H1 (cell line): Measurements from ENCODE around the gene ST6GALNAC4. TPM values are rescaled to one million over a fixed set of nuclear protein-coding genes. Genes with fewer than 3 reads are reported as not detected.

Experiments
- CTCF ChIA-PET: fragments of 300-600 bp; sonication (Branson Sonifier 250); formaldehyde crosslinking; loops from one replicate; lab custom pipeline; 2021; ENCODE audit not compliant: partially characterized antibody; lab: Charles Lee
- POLR2A ChIA-PET: fragments of 300-600 bp; sonication (Branson Sonifier 250); formaldehyde crosslinking; loops from one replicate; lab custom pipeline; 2021; ENCODE audit warnings: inconsistent platforms; ENCODE audit not compliant: partially characterized antibody; lab: Charles Lee
- DNase-seq, 2 experiments: peaks; one replicate each; pipeline versions ENCODE4 v3.0.0 to v3.0.0-alpha.2; 2010 to 2022; ENCODE audit warnings: low spot score in 2 of 2, low read depth in 1 of 2, mixed read lengths in 1 of 2
- FAIRE-seq: peaks from 2 replicates; lab custom pipeline; 2011; peaks lifted over from hg19 to GRCh38; lab: Jason Lieb, UNC
- H2AFZ ChIP-seq: 2 replicates; pipeline ENCODE4 v1.8.1; 2012; ENCODE audit warnings: low read length, inconsistent platforms
- H2AK5ac ChIP-seq: 2 replicates; pipeline ENCODE4 v1.6.1; 2013; ENCODE audit warnings: low read depth, low read length
- H2BK120ac ChIP-seq: replicated peaks from 2 replicates; pipeline ENCODE3; 2013; ENCODE audit warnings: low read depth, low read length, inconsistent platforms
- H2BK12ac ChIP-seq: 2 replicates; pipeline ENCODE4 v1.6.1; 2013; ENCODE audit warnings: low read depth, low read length
- H2BK15ac ChIP-seq: 2 replicates; pipeline ENCODE4 v1.6.1; 2013; ENCODE audit warnings: low read length
- H2BK20ac ChIP-seq: 2 replicates; pipeline ENCODE4 v1.6.1; 2013; ENCODE audit warnings: low read length
- H2BK5ac ChIP-seq: 2 replicates; pipeline ENCODE4 v1.6.1; 2013; ENCODE audit warnings: low read depth, low read length
- H3K14ac ChIP-seq: 2 replicates; pipeline ENCODE4 v1.6.1; 2013; ENCODE audit warnings: inconsistent platforms; ENCODE audit not compliant: insufficient read length
- H3K18ac ChIP-seq: 2 replicates; pipeline ENCODE4 v1.6.1; 2013; ENCODE audit warnings: low read length; ENCODE audit errors: extremely low read depth
- H3K23ac ChIP-seq: 2 replicates; pipeline ENCODE4 v1.6.1; 2013; ENCODE audit warnings: inconsistent platforms; ENCODE audit not compliant: insufficient read length
- H3K23me2 ChIP-seq: 2 replicates; pipeline ENCODE4 v1.6.1; 2013; ENCODE audit warnings: low read depth, low read length
- H3K27ac ChIP-seq: 2 replicates; pipeline ENCODE4 v1.6.1; 2011; ENCODE audit warnings: low read depth, low read length, inconsistent platforms
- H3K27me3 ChIP-seq, 4 experiments: replicated peaks in 1 of 4; 1 replicate in 1 of 4; 2 replicates in 3 of 4; pipeline versions ENCODE4 v1.6.1 to v1.8.1; 2011 to 2013; ENCODE audit warnings: low read length in 3 of 4, mild to moderate bottlenecking in 3 of 4, inconsistent platforms in 2 of 4, mixed read lengths in 2 of 4, moderate library complexity in 1 of 4; ENCODE audit not compliant: control insufficient read depth in 3 of 4, insufficient read depth in 3 of 4; ENCODE audit errors: extremely low read depth in 1 of 4
- H3K36me3 ChIP-seq, 4 experiments: 2 replicates each; pipeline versions ENCODE4 v1.6.1 to v1.8.1; 2011 to 2013; ENCODE audit warnings: mild to moderate bottlenecking in 4 of 4, low read length in 3 of 4, moderate library complexity in 2 of 4, control low read depth in 1 of 4, inconsistent platforms in 1 of 4; ENCODE audit not compliant: insufficient read depth in 4 of 4, control insufficient read depth in 2 of 4
- H3K4ac ChIP-seq: replicated peaks from 2 replicates; pipeline ENCODE3; 2013; ENCODE audit warnings: low read length, low read depth, mixed read lengths, inconsistent platforms; ENCODE audit not compliant: insufficient read length
- H3K4me1 ChIP-seq, 4 experiments: replicated peaks in 1 of 4; 1 replicate in 1 of 4; 2 replicates in 3 of 4; pipeline versions ENCODE4 v1.6.1 to v1.8.1; 2011 to 2013; ENCODE audit warnings: low read length in 3 of 4, inconsistent platforms in 2 of 4, mixed read lengths in 1 of 4; ENCODE audit not compliant: insufficient read depth in 4 of 4, control insufficient read depth in 3 of 4
- H3K4me2 ChIP-seq, 2 experiments: 2 replicates each; pipeline versions ENCODE4 v1.6.1 to v1.8.1; 2011 to 2013; ENCODE audit warnings: low read depth in 2 of 2, low read length in 2 of 2, control low read depth in 1 of 2, inconsistent platforms in 1 of 2, mild to moderate bottlenecking in 1 of 2; ENCODE audit not compliant: insufficient read depth in 1 of 2
- H3K4me3 ChIP-seq, 4 experiments: fragments of 200-600, 300-600 bp in 1 of 4; sonication (generic), shearing (Covaris generic), sonication (Bioruptor Twin) in 1 of 4; 2 replicates each; pipeline versions ENCODE4 v1.5.1 to v1.8.1; 2011 to 2016; ENCODE audit warnings: low read length in 4 of 4, low read depth in 3 of 4, control low read depth in 2 of 4, inconsistent platforms in 2 of 4, mild to moderate bottlenecking in 2 of 4, mixed read lengths in 1 of 4, moderate library complexity in 1 of 4; ENCODE audit not compliant: insufficient read depth in 2 of 4; ENCODE audit errors: extremely low read depth in 1 of 4
- H3K56ac ChIP-seq: replicated peaks from 2 replicates; pipeline ENCODE3; 2013; ENCODE audit warnings: low read depth, mild to moderate bottlenecking, mixed read lengths, low read length, inconsistent platforms; ENCODE audit not compliant: insufficient read length
- H3K79me1 ChIP-seq: 2 replicates; pipeline ENCODE4 v1.6.1; 2013; ENCODE audit warnings: low read depth, low read length, control low read depth
- H3K79me2 ChIP-seq, 2 experiments: 2 replicates each; pipeline versions ENCODE4 v1.6.1 to v1.8.1; 2012 to 2013; ENCODE audit warnings: low read length in 2 of 2, mild to moderate bottlenecking in 2 of 2, inconsistent platforms in 1 of 2; ENCODE audit not compliant: insufficient read depth in 2 of 2, control insufficient read depth in 1 of 2
- H3K9ac ChIP-seq, 4 experiments: replicated peaks in 1 of 4; 1 replicate in 1 of 4; 2 replicates in 3 of 4; pipeline versions ENCODE4 v1.6.1 to v1.8.1; 2011 to 2013; ENCODE audit warnings: low read depth in 3 of 4, low read length in 3 of 4, control low read depth in 2 of 4, mild to moderate bottlenecking in 2 of 4, moderate library complexity in 2 of 4, inconsistent platforms in 1 of 4; ENCODE audit errors: extremely low read depth in 1 of 4
- H3K9me3 ChIP-seq, 2 experiments: 2 replicates each; pipeline versions ENCODE4 v1.6.1 to v1.8.1; 2012 to 2013; ENCODE audit warnings: mild to moderate bottlenecking in 2 of 2, moderate library complexity in 2 of 2, control low read depth in 1 of 2, inconsistent platforms in 1 of 2, low read depth in 1 of 2, low read length in 1 of 2, mixed read lengths in 1 of 2; ENCODE audit not compliant: insufficient read depth in 2 of 2
- H4K20me1 ChIP-seq, 2 experiments: replicated peaks in 1 of 2; 2 replicates each; pipeline versions ENCODE3 to v1.8.1; 2011 to 2013; ENCODE audit warnings: inconsistent platforms in 2 of 2, low read length in 2 of 2, mild to moderate bottlenecking in 1 of 2; ENCODE audit not compliant: insufficient read depth in 2 of 2, control insufficient read depth in 1 of 2
- H4K5ac ChIP-seq: 2 replicates; pipeline ENCODE4 v1.6.1; 2013; ENCODE audit warnings: low read length, low read depth, mixed read lengths, inconsistent platforms; ENCODE audit not compliant: insufficient read length
- H4K8ac ChIP-seq: 2 replicates; pipeline ENCODE4 v1.8.0; 2013; ENCODE audit warnings: mild to moderate bottlenecking, moderate library complexity, low read length, inconsistent platforms; ENCODE audit not compliant: insufficient read depth; ENCODE audit errors: extremely low read depth
- H4K91ac ChIP-seq: replicated peaks from 2 replicates; pipeline ENCODE3; 2013; ENCODE audit warnings: low read length, mixed read lengths, inconsistent platforms; ENCODE audit not compliant: insufficient read length
- BRCA1 ChIP-seq: IDR thresholded peaks from 2 replicates; pipeline ENCODE4 v1.6.1; 2012; ENCODE audit warnings: low read depth, low read length, improper control_type of control experiment
- CREB1 ChIP-seq: IDR thresholded peaks from 2 replicates; pipeline ENCODE4 v1.6.1; 2012; ENCODE audit warnings: inconsistent platforms
- EZH2 ChIP-seq: fragments of 200-600 bp; sonication (generic); IDR thresholded peaks from 2 replicates; pipeline ENCODE4 v1.7.1; 2012; ENCODE audit warnings: low read depth, mild to moderate bottlenecking, moderate library complexity, low read length, inconsistent platforms; ENCODE audit not compliant: severe bottlenecking
- JUN ChIP-seq: IDR thresholded peaks from 2 replicates; pipeline ENCODE4 v1.6.1; 2011; ENCODE audit warnings: low read depth, mild to moderate bottlenecking, improper control_type of control experiment, low read length
- KDM4A ChIP-seq: IDR thresholded peaks from one replicate; pipeline ENCODE4 v1.7.1; 2012; ENCODE audit warnings: low read depth, mild to moderate bottlenecking, moderate library complexity, low read length, inconsistent platforms; ENCODE audit not compliant: severe bottlenecking
- MAFK ChIP-seq: IDR thresholded peaks from 2 replicates; pipeline ENCODE4 v1.6.1; 2012; ENCODE audit warnings: low read depth, mild to moderate bottlenecking, improper control_type of control experiment, low read length
- RXRA ChIP-seq: IDR thresholded peaks from 2 replicates; pipeline ENCODE4 v1.6.1; 2011; ENCODE audit warnings: low read depth, mild to moderate bottlenecking, low read length, moderate library complexity; ENCODE audit not compliant: insufficient read depth
- SAP30 ChIP-seq: fragments of 300-600 bp; sonication (generic); IDR thresholded peaks from 2 replicates; pipeline ENCODE4 v1.7.1; 2012; ENCODE audit warnings: low read length, moderate library complexity, mild to moderate bottlenecking, inconsistent platforms; ENCODE audit not compliant: insufficient read depth, insufficient replicate concordance
- SIRT6 ChIP-seq: IDR thresholded peaks from one replicate; pipeline ENCODE4 v1.7.1; 2012; ENCODE audit warnings: low read length, inconsistent platforms
- TEAD4 ChIP-seq: IDR thresholded peaks from 2 replicates; pipeline ENCODE4 v1.6.1; 2012; ENCODE audit warnings: low read depth, low read length, inconsistent platforms, mixed read lengths
- YY1 ChIP-seq: IDR thresholded peaks from 2 replicates; pipeline ENCODE4 v1.6.1; 2011; ENCODE audit warnings: low read depth, mild to moderate bottlenecking, low read length
- ZNF274 ChIP-seq: IDR thresholded peaks from 2 replicates; pipeline ENCODE4 v1.7.0; 2012; ENCODE audit warnings: low read length, borderline replicate concordance; ENCODE audit errors: extremely low read depth
- WGBS, 2 experiments: shearing (Covaris generic) in 1 of 2; methylation state at CpG; one replicate each; pipeline versions ENCODE4 v1.1.6 to v1.1.7; 2013 to 2015; ENCODE audit warnings: low lambda C conversion rate in 2 of 2, mixed read lengths in 2 of 2, inconsistent platforms in 1 of 2, low coverage in 1 of 2, missing lambda C conversion rate in 1 of 2; ENCODE audit not compliant: insufficient replicate concordance in 2 of 2, insufficient coverage in 1 of 2, insufficient read length in 1 of 2; ENCODE audit errors: extremely low coverage in 1 of 2, missing lambda C conversion rate in 1 of 2; 5-methylcytosine and 5-hydroxymethylcytosine counted together
- polyA plus RNA-seq, 7 experiments: library from polyadenylated mRNA; depleted of rRNA in 3 of 7; stranded (reverse) in 5 of 7; unstranded in 2 of 7; fragments of >200 nt in 5 of 7; fragments of 200-250 nt in 2 of 7; gene quantifications; 1 replicate in 5 of 7; 2 replicates in 1 of 7; 4 replicates in 1 of 7; pipeline versions ENCODE4 v1.2.1 to v1.2.3, GENCODE V29; 2011 to 2013; ENCODE audit warnings: missing spikeins in 2 of 7, mixed read lengths in 2 of 7
- total RNA-seq: library from RNA; stranded (reverse); fragmentation: NEBNext Ultra II Directional; extraction: Animal tissue kit (Norgen Biotek cat#: 25700); gene quantifications from 2 replicates; pipeline ENCODE4 v1.2.1, GENCODE V29; 2021

Gene ST6GALNAC4
- total and polyA plus RNA-seq, 2 of the 8 experiments (the other 6 are each of a cell fraction or from before 2014, with no cell fraction given): 21.8 to 34.1 TPM

GRCh38 chr9:127927201-127927987, 10.6 kb upstream of the ST6GALNAC4 start:
- peak overlapping the region in 3 of 4 experiments; percentile 38 to 50 (median 46); a peak in 5 of 7 replicates for H3K9ac ChIP-seq
- H3K18ac ChIP-seq: peak overlapping the region; percentile 78
- peak overlapping the region; percentile 76 to 96 for H3K4me2 ChIP-seq
- no peak overlapping the region for H2BK15ac ChIP-seq
- ChIA-PET CTCF (interaction anchor here (0.6 to 8.1 kb wide), 4 partner anchors 15 to 1897 kb away, joined by 3 to 68 read pairs (median 6); no protein-coding TSS in a partner anchor), POLR2A (interaction anchor here (1.0 to 1.6 kb wide), 2 partner anchors 8 to 10 kb away, joined by 3 to 5 read pairs; no protein-coding TSS in a partner anchor)
- WGBS, 2 experiments: 1% methylated on average over 43 of the region's 56 CpGs; no CpG with 5 or more reads in 1 of the 2 experiments
- peaks cover 13 to 24% (median 20%) of the 10 kb centered on the region in 4 experiments for H3K4me1 ChIP-seq
- peaks cover 20% of the 10 kb centered on the region; the same call in 1 of the 2 replicates for H3K23me2 ChIP-seq
- no peak overlapping the region for H4K91ac ChIP-seq
- peaks cover 0 to 18% (median 16%) of the 10 kb centered on the region in 4 experiments; a peak in 6 of 7 replicates for H3K27me3 ChIP-seq
- H2BK12ac ChIP-seq: 0 out of 2 replicates have a peak overlapping the region, but pooled peaks have one; percentile 68
- DNase-seq (peak; percentile 84 to 88), FAIRE-seq (no peak)
- no peaks in the 10 kb centered on the region for H3K9me3 ChIP-seq
- H3K79me2 ChIP-seq: no peaks in the 10 kb centered on the region
- peaks cover 0 to 3% of the 10 kb centered on the region in 2 experiments for H4K20me1 ChIP-seq
- peak overlapping the region; percentile 61; the same call in 1 of the 2 replicates for H2AFZ ChIP-seq
- peak overlapping the region; percentile 0 for H3K56ac ChIP-seq
- H3K36me3 ChIP-seq: no peaks in the 10 kb centered on the region
- H2BK5ac ChIP-seq: peak overlapping the region; percentile 44; the same call in 1 of the 2 replicates
- peak overlapping the region; percentile 41 to 81 (median 72) for H3K4me3 ChIP-seq
- no peak overlapping the region for H3K23ac ChIP-seq
- no peak overlapping the region for H2AK5ac ChIP-seq
- peak overlapping the region; percentile 72; the same call in 1 of the 2 replicates for H4K8ac ChIP-seq
- H3K79me1 ChIP-seq: no peaks in the 10 kb centered on the region
- no peak overlapping the region for H3K4ac ChIP-seq
- no peak overlapping the region for H3K14ac ChIP-seq
- H4K5ac ChIP-seq: no peak overlapping the region
- no peak overlapping the region for H3K27ac ChIP-seq
- H2BK20ac ChIP-seq: no peak overlapping the region
- H2BK120ac ChIP-seq: no peak overlapping the region
- TF ChIP-seq SIRT6 (no peak), TEAD4 (no peak), MAFK (no peak), CREB1 (0 out of 2 replicates have a peak, but pooled peaks have one; percentile 79), YY1 (no peak), EZH2 (no peak), RXRA (no peak), SAP30 (no peak), KDM4A (peak; percentile 69), JUN (no peak), BRCA1 (no peak), ZNF274 (no peak)
